Activated B cell treated with CpG ODN at 0.5 μM for 24 hours (primary cell): ENCODE data around the gene MSI2. TPM values are rescaled to one million over a fixed set of nuclear protein-coding genes. Genes with fewer than 3 reads are reported as not detected.

Source experiments
- ATAC-seq: fragments of 200-7000 bp; cut with Tn5 transposase; one replicate; pipeline ENCODE4 v1.10.0; 2021; ENCODE audit warnings: low read depth, mild to moderate bottlenecking, moderate library complexity
- CTCF ChIA-PET: fragments of 350-600 bp; sonication (Branson Sonifier 250); formaldehyde crosslinking; loops from one replicate; lab custom pipeline; 2021; ENCODE audit warnings: antibody characterized with exemption; lab: Charles Lee
- POLR2A ChIA-PET: fragments of 350-600 bp; sonication (Branson Sonifier 250); formaldehyde crosslinking; loops from one replicate; lab custom pipeline; 2021; ENCODE audit warnings: antibody characterized with exemption; lab: Charles Lee
- DNase-seq: peaks from one replicate; pipeline ENCODE4 v3.0.0; 2022
- H3K27ac Mint-ChIP-seq: one replicate; pipeline ENCODE4 v1.8.0; 2020; ENCODE audit warnings: mixed read lengths
- H3K27me3 Mint-ChIP-seq: one replicate; pipeline ENCODE4 v1.8.0; 2021; ENCODE audit warnings: mixed read lengths
- H3K36me3 Mint-ChIP-seq: one replicate; pipeline ENCODE4 v1.8.0; 2021; ENCODE audit warnings: low read depth, mixed read lengths
- H3K4me1 Mint-ChIP-seq: one replicate; pipeline ENCODE4 v1.8.0; 2021; ENCODE audit warnings: mixed read lengths
- H3K4me3 Mint-ChIP-seq: one replicate; pipeline ENCODE4 v1.8.0; 2020; ENCODE audit warnings: mild to moderate bottlenecking, mixed read lengths
- H3K9me3 Mint-ChIP-seq: one replicate; pipeline ENCODE4 v1.8.0; 2020; ENCODE audit warnings: mixed read lengths
- CTCF ChIP-seq: fragments of 200-600 bp; IDR thresholded peaks from one replicate; pipeline ENCODE4 v1.8.0; 2022; ENCODE audit warnings: antibody characterized with exemption, mild to moderate bottlenecking
- intact Hi-C: fragments of 100-400 bp; cut with micrococcal nuclease; formaldehyde crosslinking; loops from one replicate; pipeline ENCODE4 v1.15.1; 2024
- total RNA-seq: library from RNA; stranded (reverse); gene quantifications from 2 replicates; pipeline ENCODE4 v1.2.3, GENCODE V29; 2022

The MSI2 gene
- total RNA-seq, 1 donor from 2014 or later = 102 TPM

DNA sequence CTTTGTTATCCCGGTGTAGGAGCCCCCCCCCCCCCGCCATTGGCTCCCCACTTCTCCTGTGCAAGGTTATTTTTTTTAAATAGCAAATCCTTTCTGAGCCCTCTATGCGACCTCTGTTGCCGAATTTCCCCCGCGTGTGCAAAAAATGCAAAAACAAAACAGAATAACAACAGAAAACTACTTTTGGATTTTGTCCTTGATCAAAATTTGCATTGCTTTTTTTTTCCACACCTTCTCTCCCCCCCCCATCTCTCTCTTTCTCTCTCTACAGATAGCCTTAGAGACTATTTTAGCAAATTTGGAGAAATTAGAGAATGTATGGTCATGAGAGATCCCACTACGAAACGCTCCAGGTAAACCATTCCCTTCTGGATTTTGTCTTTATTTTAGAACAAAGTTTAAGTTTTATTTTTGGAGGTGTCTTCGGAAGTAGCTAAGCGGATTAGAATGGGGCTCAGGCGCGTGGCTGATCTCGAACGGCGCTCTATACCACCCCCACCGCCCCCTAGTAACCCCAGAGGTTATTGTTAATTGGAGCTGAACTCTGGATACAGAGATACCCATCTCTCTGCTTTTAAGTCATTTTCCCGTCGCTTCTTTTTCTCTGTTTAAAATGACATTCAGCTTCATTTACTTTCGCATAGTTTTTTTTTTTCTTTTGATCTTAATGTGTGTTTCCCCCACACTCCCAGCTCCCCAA lies 1.0 kb downstream of the MSI2 start:
- H3K4me3 Mint-ChIP-seq = peak overlapping the region; percentile 94
- ChIA-PET POLR2A (interaction anchor here (0.6 to 2.3 kb wide), 24 partner anchors 14 to 1078 kb away, joined by 3 to 17 read pairs (median 4); no protein-coding TSS in a partner anchor), CTCF (interaction anchor here (0.6 to 1.8 kb wide), 8 partner anchors 14 to 414 kb away, joined by 3 to 14 read pairs (median 4); no protein-coding TSS in a partner anchor)
- H3K27ac Mint-ChIP-seq = peak overlapping the region; percentile 88
- no peaks in the 10 kb centered on the region for H3K27me3 Mint-ChIP-seq
- no peak for ATAC-seq
- TF ChIP-seq CTCF = no peak
- H3K4me1 Mint-ChIP-seq = peaks cover 57% of the 10 kb centered on the region
- intact Hi-C loops = loop anchor here (1.0 to 10.0 kb wide), 13 partner anchors 14 to 1257 kb away; partner anchors contain the start of genes AKAP1, C17orf67, DGKE and MRPS23
- peaks cover 23% of the 10 kb centered on the region for H3K36me3 Mint-ChIP-seq
- DNase-seq = no peak
- no peaks in the 10 kb centered on the region for H3K9me3 Mint-ChIP-seq

DNA sequence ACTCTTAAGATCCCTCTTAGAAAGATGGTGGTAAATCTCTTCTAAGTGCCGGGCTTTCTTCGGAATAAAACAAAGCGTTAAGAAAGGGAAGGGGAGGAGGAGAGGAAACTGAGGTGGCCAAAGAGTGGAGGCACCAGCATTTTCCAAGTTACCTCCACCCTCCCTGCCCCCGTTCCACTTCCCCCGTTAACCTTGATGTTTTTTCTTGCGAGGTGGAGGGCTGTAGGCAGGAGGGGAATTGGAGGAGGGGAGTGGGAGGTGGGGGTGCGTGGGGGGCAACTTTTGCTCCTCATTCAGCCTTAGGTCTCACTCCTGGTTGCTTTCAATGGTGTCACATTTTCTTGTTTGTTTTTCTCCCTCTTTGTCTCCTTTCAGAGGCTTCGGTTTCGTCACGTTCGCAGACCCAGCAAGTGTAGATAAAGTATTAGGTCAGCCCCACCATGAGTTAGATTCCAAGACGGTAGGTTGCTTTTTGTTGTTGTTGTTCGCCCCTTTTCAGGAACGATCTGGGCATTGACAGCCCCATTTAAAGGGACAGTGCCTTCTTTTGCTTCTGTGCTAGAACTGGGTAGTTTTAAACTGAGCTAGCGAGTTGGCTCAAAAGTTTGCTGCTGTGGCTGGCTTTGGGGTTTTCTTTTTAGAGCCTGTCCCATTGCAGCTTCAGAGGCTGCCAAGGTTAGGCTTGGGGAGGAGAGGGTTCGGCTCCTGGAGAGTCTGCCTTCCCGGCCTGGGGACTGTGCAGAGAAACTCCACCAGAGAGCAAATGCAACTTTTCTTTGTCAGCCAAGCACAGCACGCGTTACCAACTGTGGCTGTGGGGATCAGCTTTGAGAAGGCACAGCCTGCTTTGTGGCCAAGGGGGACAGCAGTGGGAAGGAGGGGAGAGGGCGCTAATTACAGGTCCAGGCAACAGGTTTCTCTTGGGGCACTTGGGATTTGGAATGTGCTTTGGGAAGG lies 1.9 kb downstream of the MSI2 start:
- CTCF ChIA-PET = interaction anchor here (0.6 to 1.8 kb wide), 8 partner anchors 15 to 414 kb away, joined by 3 to 14 read pairs (median 4); no protein-coding TSS in a partner anchor
- no peak for ATAC-seq
- no peak for TF ChIP-seq CTCF
- no peak for DNase-seq
- intact Hi-C loops = loop anchor here (1.0 to 10.0 kb wide), 13 partner anchors 15 to 1257 kb away; partner anchors contain the start of genes AKAP1, C17orf67, DGKE and MRPS23
- POLR2A ChIA-PET = interaction anchor here (0.6 to 2.3 kb wide), 13 partner anchors 13 to 603 kb away, joined by 3 to 16 read pairs (median 3); no protein-coding TSS in a partner anchor
- peak overlapping the region; percentile 94 for H3K4me3 Mint-ChIP-seq
- H3K27ac Mint-ChIP-seq = peak overlapping the region; percentile 88
- H3K4me1 Mint-ChIP-seq = peaks cover 63% of the 10 kb centered on the region
- peaks cover 32% of the 10 kb centered on the region for H3K36me3 Mint-ChIP-seq
- H3K27me3 Mint-ChIP-seq = no peaks in the 10 kb centered on the region
- H3K9me3 Mint-ChIP-seq = no peaks in the 10 kb centered on the region

DNA sequence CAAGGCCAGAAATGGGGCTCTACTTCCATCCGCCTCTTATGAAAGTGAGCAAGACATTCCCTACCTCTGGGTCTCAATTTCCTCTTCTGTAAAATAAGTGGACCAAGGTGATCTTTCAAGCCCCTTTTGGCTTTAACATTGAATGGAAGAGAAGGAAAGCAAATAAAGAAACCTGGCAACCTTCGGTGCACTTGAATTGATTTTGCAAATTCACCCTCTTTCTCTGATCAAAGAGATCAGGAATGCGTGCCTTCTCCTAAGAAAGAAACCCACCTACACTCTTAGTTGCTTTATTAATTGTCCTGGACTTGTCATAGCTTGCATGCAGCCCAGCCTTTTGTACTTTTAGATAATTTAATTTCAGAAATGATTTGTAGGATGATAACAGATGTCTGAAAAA lies 3.0 kb downstream of the MSI2 start:
- no peak for TF ChIP-seq CTCF
- H3K9me3 Mint-ChIP-seq = no peaks in the 10 kb centered on the region
- H3K4me1 Mint-ChIP-seq = peaks cover 67% of the 10 kb centered on the region
- H3K36me3 Mint-ChIP-seq = peaks cover 42% of the 10 kb centered on the region
- no peak overlapping the region for H3K27ac Mint-ChIP-seq
- no peak overlapping the region for H3K4me3 Mint-ChIP-seq
- ChIA-PET POLR2A (interaction anchor here (0.5 to 0.6 kb wide), 2 partner anchors 89 to 99 kb away, joined by 3 read pairs; no protein-coding TSS in a partner anchor), CTCF (interaction anchor here (3.3 kb wide), 1 partner anchor 16 kb away, joined by 19 read pairs; no protein-coding TSS in a partner anchor)
- intact Hi-C loops = loop anchor here (5.0 to 10.0 kb wide), 8 partner anchors 78 to 1255 kb away; partner anchors contain the start of genes AKAP1, C17orf67, DGKE and MTMR4
- ATAC-seq (no peak), DNase-seq (no peak)
- no peaks in the 10 kb centered on the region for H3K27me3 Mint-ChIP-seq

- peak overlapping the region; percentile 65 for H3K4me3 Mint-ChIP-seq
- intact Hi-C loops = loop anchor here (2.0 to 10.0 kb wide), 9 partner anchors 77 to 1255 kb away; partner anchors contain the start of genes AKAP1, C17orf67, DGKE and MTMR4
- no peaks in the 10 kb centered on the region for H3K27me3 Mint-ChIP-seq
- H3K27ac Mint-ChIP-seq = no peak overlapping the region
- ChIA-PET CTCF (interaction anchor here (3.3 kb wide), 1 partner anchor 17 kb away, joined by 19 read pairs; no protein-coding TSS in a partner anchor), POLR2A (interaction anchor here (0.5 kb wide), 1 partner anchor 89 kb away, joined by 3 read pairs; no protein-coding TSS in a partner anchor)
- DNase-seq = no peak
- no peak for ATAC-seq
- TF ChIP-seq CTCF = no peak
- H3K4me1 Mint-ChIP-seq = peaks cover 67% of the 10 kb centered on the region
- H3K36me3 Mint-ChIP-seq = peaks cover 47% of the 10 kb centered on the region
- H3K9me3 Mint-ChIP-seq = no peaks in the 10 kb centered on the region
Measured at GRCh38 chr17:57259817-57260216, 3.5 kb downstream of the MSI2 start.
